Measurements from ENCODE around the gene CCM2. TPM values are rescaled to one million over a fixed set of nuclear protein-coding genes. Genes with fewer than 3 reads are reported as not detected.

CCM2 gene
- total RNA-seq = 43.9 and 62.5 TPM in 2 replicates

DNA sequence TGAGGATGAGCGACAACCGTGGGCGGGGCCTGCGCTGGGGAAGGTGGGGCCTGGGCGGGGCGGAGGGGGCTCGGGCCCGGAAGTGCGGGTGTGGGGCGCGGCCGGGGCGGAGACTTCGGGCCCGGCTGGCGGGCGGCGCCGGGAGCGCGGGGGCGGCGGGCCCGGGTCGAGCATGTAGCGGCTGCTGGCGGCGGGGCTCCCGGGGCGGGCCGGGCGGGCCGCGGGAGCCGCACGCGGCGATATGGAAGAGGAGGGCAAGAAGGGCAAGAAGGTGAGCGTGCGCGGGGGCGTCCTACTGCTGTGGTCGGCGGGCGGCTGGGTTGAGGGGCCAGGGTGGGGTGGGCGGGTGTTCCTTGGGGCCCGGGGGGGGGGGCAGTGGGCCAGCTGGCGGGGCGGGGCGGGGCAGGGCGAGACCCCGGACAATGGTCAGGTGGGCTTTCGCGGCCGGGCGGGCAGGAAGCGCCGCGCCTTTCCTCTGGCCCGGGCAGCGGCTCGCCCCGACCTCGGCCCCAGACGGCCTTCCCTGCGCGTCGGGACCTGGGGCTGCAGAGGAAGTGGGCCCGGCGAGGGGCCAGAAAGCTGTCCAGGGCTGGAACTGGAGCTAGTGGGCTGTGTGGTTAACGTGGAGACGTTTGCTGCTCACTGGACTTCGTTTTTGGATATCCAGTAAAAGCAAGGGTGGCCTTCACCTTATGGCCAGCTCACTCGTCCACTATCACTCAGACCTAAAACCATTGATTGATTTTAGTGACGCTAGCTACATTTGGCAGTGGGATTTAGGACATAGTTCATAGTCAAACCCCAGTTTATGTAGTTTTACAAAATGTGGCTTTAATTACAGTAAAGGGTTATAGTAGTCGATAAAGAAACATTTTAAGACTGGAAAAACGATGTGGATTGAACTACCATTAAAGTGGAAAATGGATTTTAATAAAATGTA, at the start of gene CCM2:
TSS of gene CCM2 (plus strand) at position 109 of the 940 bp plus-strand sequence. CDS start at position 242, 133 bp downstream.

GRCh38 chr7:44978511-44979366, 21.3 kb upstream of the CCM2 start, which contains the start of gene MYO1G:
TSS of gene MYO1G (minus strand) at chr7:44979015. CDS start at chr7:44978961, 54 bp downstream.

GRCh38 chr7:45088821-45089340, 88.9 kb downstream of the CCM2 start, which contains the start of gene NACAD:
TSS of gene NACAD (minus strand) at chr7:45088969. CDS start at chr7:45088894, 75 bp downstream.

DNA sequence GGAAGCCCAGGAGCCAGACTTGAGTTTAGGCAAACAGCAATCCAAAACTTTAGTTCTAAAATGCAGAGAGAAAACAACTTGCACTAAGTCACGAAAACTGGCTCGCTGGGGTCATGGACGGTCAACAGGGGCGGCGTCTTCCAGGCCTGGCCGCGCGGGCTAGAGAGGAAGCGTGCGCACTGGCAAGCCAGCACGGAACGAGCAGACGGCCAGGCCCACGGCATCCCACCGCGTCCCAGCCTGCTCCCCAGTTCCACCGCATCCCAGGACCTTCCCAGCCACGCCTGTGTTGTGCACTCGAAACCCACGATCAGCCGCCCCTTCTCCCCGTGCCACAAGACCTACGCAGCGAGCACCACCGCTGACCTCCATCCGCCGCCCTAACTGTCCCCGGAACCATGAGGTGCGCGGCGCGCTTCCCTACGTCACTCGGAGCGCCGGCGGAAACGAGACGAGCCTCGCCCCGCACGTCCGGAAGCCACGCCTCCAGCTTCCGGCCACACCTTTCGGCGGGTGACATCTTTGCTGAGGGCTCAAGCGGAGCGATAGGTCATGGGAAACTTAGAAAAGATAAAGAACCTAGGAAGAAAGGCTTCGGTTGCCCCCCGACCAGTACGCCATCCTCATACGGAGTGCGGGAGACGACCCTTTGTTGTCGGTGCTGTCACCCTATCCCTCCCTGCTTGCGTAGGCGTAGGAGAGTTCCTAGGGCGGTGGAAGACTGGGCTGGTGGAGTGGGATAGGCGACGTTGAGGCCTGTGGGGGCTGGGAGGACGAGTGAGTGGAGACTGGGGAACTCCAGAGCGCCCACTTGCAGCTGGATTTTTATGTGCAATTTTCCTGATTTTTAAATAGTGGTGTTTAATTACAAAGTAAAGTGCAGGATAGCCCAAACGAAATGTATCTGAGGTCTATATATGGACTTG, 111.6 kb downstream of the CCM2 start, which contains the start of gene TBRG4:
TSS of gene TBRG4 (minus strand) at position 400 of the 926 bp plus-strand sequence. CDS start 2,460 bp downstream, outside the sequence.

Other genes with a start within 250 kb of the CCM2 start
- gene PPIA, start 203.5 kb upstream of the CCM2 start, total RNA-seq = 1,673 and 2,143 TPM in 2 replicates
- 168 and 169 TPM in 2 replicates for gene H2AZ2, start 152.1 kb upstream of the CCM2 start, total RNA-seq
- 30.6 and 43.1 TPM in 2 replicates for gene PURB, start 114.7 kb upstream of the CCM2 start, total RNA-seq
- gene MYO1G, start 21.2 kb upstream of the CCM2 start, total RNA-seq = under 0.01 and 0.05 TPM in 2 replicates
- gene NACAD, start 88.8 kb downstream of the CCM2 start, total RNA-seq = 1.2 and 7.4 TPM in 2 replicates
- 52.9 and 54.1 TPM in 2 replicates for gene TBRG4, start 111.5 kb downstream of the CCM2 start, total RNA-seq
- not detected in 2 replicates for gene RAMP3, start 157.6 kb downstream of the CCM2 start, total RNA-seq